H1 (cell line): Measurements from ENCODE around the gene UNC119. TPM values are rescaled to one million over a fixed set of nuclear protein-coding genes. Genes with fewer than 3 reads are reported as not detected.

Experiments used
- CTCF ChIA-PET: fragments of 300-600 bp; sonication (Branson Sonifier 250); formaldehyde crosslinking; loops from one replicate; lab custom pipeline; 2021; ENCODE audit not compliant: partially characterized antibody; lab: Charles Lee
- POLR2A ChIA-PET: fragments of 300-600 bp; sonication (Branson Sonifier 250); formaldehyde crosslinking; loops from one replicate; lab custom pipeline; 2021; ENCODE audit warnings: inconsistent platforms; ENCODE audit not compliant: partially characterized antibody; lab: Charles Lee
- DNase-seq, 2 experiments: peaks; one replicate each; pipeline versions ENCODE4 v3.0.0 to v3.0.0-alpha.2; 2010 to 2022; ENCODE audit warnings: low spot score in 2 of 2, low read depth in 1 of 2, mixed read lengths in 1 of 2
- FAIRE-seq: peaks from 2 replicates; lab custom pipeline; 2011; peaks lifted over from hg19 to GRCh38; lab: Jason Lieb, UNC
- H2AFZ ChIP-seq: 2 replicates; pipeline ENCODE4 v1.8.1; 2012; ENCODE audit warnings: low read length, inconsistent platforms
- H2AK5ac ChIP-seq: 2 replicates; pipeline ENCODE4 v1.6.1; 2013; ENCODE audit warnings: low read depth, low read length
- H2BK120ac ChIP-seq: replicated peaks from 2 replicates; pipeline ENCODE3; 2013; ENCODE audit warnings: low read depth, low read length, inconsistent platforms
- H2BK12ac ChIP-seq: 2 replicates; pipeline ENCODE4 v1.6.1; 2013; ENCODE audit warnings: low read depth, low read length
- H2BK15ac ChIP-seq: 2 replicates; pipeline ENCODE4 v1.6.1; 2013; ENCODE audit warnings: low read length
- H2BK20ac ChIP-seq: 2 replicates; pipeline ENCODE4 v1.6.1; 2013; ENCODE audit warnings: low read length
- H2BK5ac ChIP-seq: 2 replicates; pipeline ENCODE4 v1.6.1; 2013; ENCODE audit warnings: low read depth, low read length
- H3K14ac ChIP-seq: 2 replicates; pipeline ENCODE4 v1.6.1; 2013; ENCODE audit warnings: inconsistent platforms; ENCODE audit not compliant: insufficient read length
- H3K18ac ChIP-seq: 2 replicates; pipeline ENCODE4 v1.6.1; 2013; ENCODE audit warnings: low read length; ENCODE audit errors: extremely low read depth
- H3K23ac ChIP-seq: 2 replicates; pipeline ENCODE4 v1.6.1; 2013; ENCODE audit warnings: inconsistent platforms; ENCODE audit not compliant: insufficient read length
- H3K23me2 ChIP-seq: 2 replicates; pipeline ENCODE4 v1.6.1; 2013; ENCODE audit warnings: low read depth, low read length
- H3K27ac ChIP-seq: 2 replicates; pipeline ENCODE4 v1.6.1; 2011; ENCODE audit warnings: low read depth, low read length, inconsistent platforms
- H3K27me3 ChIP-seq, 4 experiments: replicated peaks in 1 of 4; 1 replicate in 1 of 4; 2 replicates in 3 of 4; pipeline versions ENCODE4 v1.6.1 to v1.8.1; 2011 to 2013; ENCODE audit warnings: low read length in 3 of 4, mild to moderate bottlenecking in 3 of 4, inconsistent platforms in 2 of 4, mixed read lengths in 2 of 4, moderate library complexity in 1 of 4; ENCODE audit not compliant: control insufficient read depth in 3 of 4, insufficient read depth in 3 of 4; ENCODE audit errors: extremely low read depth in 1 of 4
- H3K36me3 ChIP-seq, 4 experiments: 2 replicates each; pipeline versions ENCODE4 v1.6.1 to v1.8.1; 2011 to 2013; ENCODE audit warnings: mild to moderate bottlenecking in 4 of 4, low read length in 3 of 4, moderate library complexity in 2 of 4, control low read depth in 1 of 4, inconsistent platforms in 1 of 4; ENCODE audit not compliant: insufficient read depth in 4 of 4, control insufficient read depth in 2 of 4
- H3K4ac ChIP-seq: replicated peaks from 2 replicates; pipeline ENCODE3; 2013; ENCODE audit warnings: low read length, low read depth, mixed read lengths, inconsistent platforms; ENCODE audit not compliant: insufficient read length
- H3K4me1 ChIP-seq, 4 experiments: replicated peaks in 1 of 4; 1 replicate in 1 of 4; 2 replicates in 3 of 4; pipeline versions ENCODE4 v1.6.1 to v1.8.1; 2011 to 2013; ENCODE audit warnings: low read length in 3 of 4, inconsistent platforms in 2 of 4, mixed read lengths in 1 of 4; ENCODE audit not compliant: insufficient read depth in 4 of 4, control insufficient read depth in 3 of 4
- H3K4me2 ChIP-seq, 2 experiments: 2 replicates each; pipeline versions ENCODE4 v1.6.1 to v1.8.1; 2011 to 2013; ENCODE audit warnings: low read depth in 2 of 2, low read length in 2 of 2, control low read depth in 1 of 2, inconsistent platforms in 1 of 2, mild to moderate bottlenecking in 1 of 2; ENCODE audit not compliant: insufficient read depth in 1 of 2
- H3K4me3 ChIP-seq, 4 experiments: fragments of 200-600, 300-600 bp in 1 of 4; sonication (generic), shearing (Covaris generic), sonication (Bioruptor Twin) in 1 of 4; 2 replicates each; pipeline versions ENCODE4 v1.5.1 to v1.8.1; 2011 to 2016; ENCODE audit warnings: low read length in 4 of 4, low read depth in 3 of 4, control low read depth in 2 of 4, inconsistent platforms in 2 of 4, mild to moderate bottlenecking in 2 of 4, mixed read lengths in 1 of 4, moderate library complexity in 1 of 4; ENCODE audit not compliant: insufficient read depth in 2 of 4; ENCODE audit errors: extremely low read depth in 1 of 4
- H3K56ac ChIP-seq: replicated peaks from 2 replicates; pipeline ENCODE3; 2013; ENCODE audit warnings: low read depth, mild to moderate bottlenecking, mixed read lengths, low read length, inconsistent platforms; ENCODE audit not compliant: insufficient read length
- H3K79me1 ChIP-seq: 2 replicates; pipeline ENCODE4 v1.6.1; 2013; ENCODE audit warnings: low read depth, low read length, control low read depth
- H3K79me2 ChIP-seq, 2 experiments: 2 replicates each; pipeline versions ENCODE4 v1.6.1 to v1.8.1; 2012 to 2013; ENCODE audit warnings: low read length in 2 of 2, mild to moderate bottlenecking in 2 of 2, inconsistent platforms in 1 of 2; ENCODE audit not compliant: insufficient read depth in 2 of 2, control insufficient read depth in 1 of 2
- H3K9ac ChIP-seq, 4 experiments: replicated peaks in 1 of 4; 1 replicate in 1 of 4; 2 replicates in 3 of 4; pipeline versions ENCODE4 v1.6.1 to v1.8.1; 2011 to 2013; ENCODE audit warnings: low read depth in 3 of 4, low read length in 3 of 4, control low read depth in 2 of 4, mild to moderate bottlenecking in 2 of 4, moderate library complexity in 2 of 4, inconsistent platforms in 1 of 4; ENCODE audit errors: extremely low read depth in 1 of 4
- H3K9me3 ChIP-seq, 2 experiments: 2 replicates each; pipeline versions ENCODE4 v1.6.1 to v1.8.1; 2012 to 2013; ENCODE audit warnings: mild to moderate bottlenecking in 2 of 2, moderate library complexity in 2 of 2, control low read depth in 1 of 2, inconsistent platforms in 1 of 2, low read depth in 1 of 2, low read length in 1 of 2, mixed read lengths in 1 of 2; ENCODE audit not compliant: insufficient read depth in 2 of 2
- H4K20me1 ChIP-seq, 2 experiments: replicated peaks in 1 of 2; 2 replicates each; pipeline versions ENCODE3 to v1.8.1; 2011 to 2013; ENCODE audit warnings: inconsistent platforms in 2 of 2, low read length in 2 of 2, mild to moderate bottlenecking in 1 of 2; ENCODE audit not compliant: insufficient read depth in 2 of 2, control insufficient read depth in 1 of 2
- H4K5ac ChIP-seq: 2 replicates; pipeline ENCODE4 v1.6.1; 2013; ENCODE audit warnings: low read length, low read depth, mixed read lengths, inconsistent platforms; ENCODE audit not compliant: insufficient read length
- H4K8ac ChIP-seq: 2 replicates; pipeline ENCODE4 v1.8.0; 2013; ENCODE audit warnings: mild to moderate bottlenecking, moderate library complexity, low read length, inconsistent platforms; ENCODE audit not compliant: insufficient read depth; ENCODE audit errors: extremely low read depth
- H4K91ac ChIP-seq: replicated peaks from 2 replicates; pipeline ENCODE3; 2013; ENCODE audit warnings: low read length, mixed read lengths, inconsistent platforms; ENCODE audit not compliant: insufficient read length
- BRCA1 ChIP-seq: IDR thresholded peaks from 2 replicates; pipeline ENCODE4 v1.6.1; 2012; ENCODE audit warnings: low read depth, low read length, improper control_type of control experiment
- EP300 ChIP-seq, 2 experiments: IDR thresholded peaks; 1 replicate in 1 of 2; 2 replicates in 1 of 2; pipeline ENCODE4 v1.6.1; 2011 to 2012; ENCODE audit warnings: low read depth in 2 of 2, low read length in 2 of 2, mild to moderate bottlenecking in 2 of 2, borderline replicate concordance in 1 of 2, inconsistent platforms in 1 of 2, moderate library complexity in 1 of 2
- GTF2F1 ChIP-seq: IDR thresholded peaks from 2 replicates; pipeline ENCODE4 v1.6.1; 2012; ENCODE audit warnings: low read depth, low read length, improper control_type of control experiment, borderline replicate concordance
- JUND ChIP-seq: IDR thresholded peaks from 2 replicates; pipeline ENCODE4 v1.6.1; 2011; ENCODE audit warnings: mild to moderate bottlenecking, improper control_type of control experiment, low read length
- MAX ChIP-seq: IDR thresholded peaks from 2 replicates; pipeline ENCODE4 v1.6.1; 2012; ENCODE audit warnings: inconsistent platforms
- NANOG ChIP-seq: IDR thresholded peaks from 2 replicates; pipeline ENCODE4 v1.6.1; 2011; ENCODE audit warnings: low read length, low read depth, mild to moderate bottlenecking, inconsistent platforms; ENCODE audit not compliant: insufficient read depth, poor library complexity, severe bottlenecking
- NRF1 ChIP-seq: IDR thresholded peaks from 2 replicates; pipeline ENCODE4 v1.6.1; 2011; ENCODE audit warnings: mild to moderate bottlenecking, low read depth, low read length, improper control_type of control experiment
- POU5F1 ChIP-seq: IDR thresholded peaks from 2 replicates; pipeline ENCODE4 v1.6.1; 2011; ENCODE audit warnings: low read depth, mild to moderate bottlenecking, low read length, moderate library complexity
- SRF ChIP-seq: IDR thresholded peaks from 2 replicates; pipeline ENCODE4 v1.6.1; 2011; ENCODE audit warnings: mild to moderate bottlenecking, low read depth, low read length, moderate library complexity
- WGBS, 2 experiments: shearing (Covaris generic) in 1 of 2; methylation state at CpG; one replicate each; pipeline versions ENCODE4 v1.1.6 to v1.1.7; 2013 to 2015; ENCODE audit warnings: low lambda C conversion rate in 2 of 2, mixed read lengths in 2 of 2, inconsistent platforms in 1 of 2, low coverage in 1 of 2, missing lambda C conversion rate in 1 of 2; ENCODE audit not compliant: insufficient replicate concordance in 2 of 2, insufficient coverage in 1 of 2, insufficient read length in 1 of 2; ENCODE audit errors: extremely low coverage in 1 of 2, missing lambda C conversion rate in 1 of 2; 5-methylcytosine and 5-hydroxymethylcytosine counted together
- polyA plus RNA-seq, 7 experiments: library from polyadenylated mRNA; depleted of rRNA in 3 of 7; stranded (reverse) in 5 of 7; unstranded in 2 of 7; fragments of >200 nt in 5 of 7; fragments of 200-250 nt in 2 of 7; gene quantifications; 1 replicate in 5 of 7; 2 replicates in 1 of 7; 4 replicates in 1 of 7; pipeline versions ENCODE4 v1.2.1 to v1.2.3, GENCODE V29; 2011 to 2013; ENCODE audit warnings: missing spikeins in 2 of 7, mixed read lengths in 2 of 7
- total RNA-seq: library from RNA; stranded (reverse); fragmentation: NEBNext Ultra II Directional; extraction: Animal tissue kit (Norgen Biotek cat#: 25700); gene quantifications from 2 replicates; pipeline ENCODE4 v1.2.1, GENCODE V29; 2021

The UNC119 gene
- total and polyA plus RNA-seq, 2 of the 8 experiments (the other 6 are each of a cell fraction or from before 2014, with no cell fraction given) = 43.5 to 94.4 TPM

- no peak overlapping the region for H4K8ac ChIP-seq
- H3K56ac ChIP-seq = no peak overlapping the region
- H3K27me3 ChIP-seq = no peaks in the 10 kb centered on the region
- H3K4me3 ChIP-seq = no peak overlapping the region
- no peaks in the 10 kb centered on the region for H3K4me1 ChIP-seq
- H4K91ac ChIP-seq = no peak overlapping the region
- no peaks in the 10 kb centered on the region for H3K23me2 ChIP-seq
- no peak overlapping the region for H3K18ac ChIP-seq
- DNase-seq (no peak), FAIRE-seq (no peak)
- H3K27ac ChIP-seq = no peak overlapping the region
- no peak overlapping the region for H2BK120ac ChIP-seq
- H3K4ac ChIP-seq = no peak overlapping the region
- no peak overlapping the region for H2AFZ ChIP-seq
- H2BK5ac ChIP-seq = no peak overlapping the region
- H2AK5ac ChIP-seq = no peak overlapping the region
- no peak overlapping the region for H2BK12ac ChIP-seq
- no peaks in the 10 kb centered on the region for H3K79me1 ChIP-seq
- H3K9ac ChIP-seq = no peak overlapping the region
- no peak overlapping the region for H2BK15ac ChIP-seq
- no peak overlapping the region for H4K5ac ChIP-seq
- POLR2A ChIA-PET = no interaction called here
- H3K9me3 ChIP-seq = no peaks in the 10 kb centered on the region
- TF ChIP-seq JUND (no peak), NANOG (no peak), POU5F1 (no peak), BRCA1 (no peak), GTF2F1 (no peak), NRF1 (no peak), SRF (no peak), EP300 (IDR thresholded peaks at IDR 0.05; ENCODE audit: borderline replicate concordance in 1 of 2, low read depth in 2 of 2, low read length in 2 of 2) (no peak), MAX (no peak)
- TF ChIP-seq, all 59 proteins: peak for 0
- Histone ChIP-seq H3K4me2 (no peak overlapping the region), H3K23ac (no peak overlapping the region), H3K79me2 (no peaks in the 10 kb centered on the region), H4K20me1 (no peaks in the 10 kb centered on the region), H3K36me3 (no peaks in the 10 kb centered on the region), H3K14ac (no peak overlapping the region), H2BK20ac (no peak overlapping the region)
- WGBS, 2 experiments = 86% methylated on average over 1 of the region's 1 CpG; no CpG with 5 or more reads in 1 of the 2 experiments
- CTCF ChIA-PET = no interaction called here
Measured at GRCh38 chr17:28515518-28515917, 36.9 kb downstream of the UNC119 start.
